Measurements from ENCODE around the gene REN.

- TF ChIP-seq CTCF (IDR thresholded peaks at IDR 0.05) (no peak), POLR2A (IDR thresholded peaks at IDR 0.05) (no peak)
These were observed 14.4 kb downstream of the REN start, which contains the start of gene ETNK2 for GRCh38 chr1:204151552-204152309.
